Activated T-helper 9 cell treated with anti-CD3 and anti-CD28 coated beads, Interleukin-2, amount 50 U/mL, for 16 hours (primary cell): ENCODE measurements around the gene CELF3.
"Not testable (repeated sequence)": the region's sequence is repeated elsewhere in the genome, so short reads cannot be mapped to it uniquely, and the experiment has no call there.

Experiments
- DNase-seq: peaks from one replicate; pipeline ENCODE4 v3.0.0-alpha.2; 2020; ENCODE audit warnings: low read depth

CELF3 gene

GRCh38 chr1:151703813-151704212 lies 12.8 kb downstream of the CELF3 start:
- DNase-seq = no peak

GRCh38 chr1:151702936-151703335 lies 13.7 kb downstream of the CELF3 start:
- DNase-seq = no peak

GRCh38 chr1:151701515-151701914 lies 15.1 kb downstream of the CELF3 start:
- no peak for DNase-seq

- no peak for DNase-seq
Observed at GRCh38 chr1:151693057-151693651, 23.4 kb downstream of the CELF3 start.

GRCh38 chr1:151692226-151692625 lies 24.4 kb downstream of the CELF3 start:
- no peak for DNase-seq

GRCh38 chr1:151689494-151689893 lies 27.1 kb downstream of the CELF3 start:
- DNase-seq = no peak

GRCh38 chr1:151686561-151686960 lies 30.0 kb downstream of the CELF3 start:
- no peak for DNase-seq

- DNase-seq = no peak
Observed at GRCh38 chr1:151684128-151684527, 32.5 kb downstream of the CELF3 start.

- not testable (repeated sequence) for DNase-seq
Observed at GRCh38 chr1:151682901-151683300, 33.7 kb downstream of the CELF3 start.

- no peak for DNase-seq
Observed at GRCh38 chr1:151681923-151682322, 34.7 kb downstream of the CELF3 start.

- no peak for DNase-seq
Observed at GRCh38 chr1:151680826-151681225, 35.8 kb downstream of the CELF3 start.

GRCh38 chr1:151680391-151680790 lies 36.2 kb downstream of the CELF3 start:
- DNase-seq = no peak

- no peak for DNase-seq
Observed at GRCh38 chr1:151673407-151673806, 43.2 kb downstream of the CELF3 start.

- not testable (repeated sequence) for DNase-seq
Observed at GRCh38 chr1:151670036-151670675, 46.4 kb downstream of the CELF3 start.

GRCh38 chr1:151668090-151668489 lies 48.5 kb downstream of the CELF3 start:
- DNase-seq = no peak

GRCh38 chr1:151661751-151662150 lies 54.9 kb downstream of the CELF3 start:
- no peak for DNase-seq

GRCh38 chr1:151655371-151655770 lies 61.2 kb downstream of the CELF3 start:
- no peak for DNase-seq

GRCh38 chr1:151653397-151653796 lies 63.2 kb downstream of the CELF3 start:
- DNase-seq = no peak
